NB4 (cell line): ENCODE measurements around the gene AGAP1.
A peak's percentile ranks its signal among the peaks of the same experiment; 100 is the strongest.

Experiments used
- DNase-seq: peaks from one replicate; pipeline ENCODE4 v3.0.0; 2010; ENCODE audit warnings: low read depth
- H3K4me3 ChIP-seq: one replicate; pipeline ENCODE4 v1.5.1; 2011; ENCODE audit warnings: mild to moderate bottlenecking, low read depth, low read length, moderate library complexity
- CTCF ChIP-seq: IDR thresholded peaks from one replicate; pipeline ENCODE4 v1.5.1; 2012; ENCODE audit warnings: low read depth, low read length
- MAX ChIP-seq: IDR thresholded peaks from 2 replicates; pipeline ENCODE4 v1.6.1; 2011; ENCODE audit warnings: low read depth, low read length
- MYC ChIP-seq: IDR thresholded peaks from 2 replicates; pipeline ENCODE4 v1.6.1; 2011; ENCODE audit warnings: low read depth, low read length
- POLR2A ChIP-seq: IDR thresholded peaks from 2 replicates; pipeline ENCODE4 v1.6.1; 2011; ENCODE audit warnings: mild to moderate bottlenecking; ENCODE audit not compliant: insufficient read length; ENCODE audit errors: extremely low read depth

Gene AGAP1

GRCh38 chr2:236012155-236012554 is 518.3 kb downstream of the AGAP1 start:
- DNase-seq, result peak; percentile 80
- no peak for TF ChIP-seq POLR2A
- TF ChIP-seq MAX, result no peak
- TF ChIP-seq CTCF, result no peak
- no peak for TF ChIP-seq MYC
- no peak overlapping the region for H3K4me3 ChIP-seq

DNA sequence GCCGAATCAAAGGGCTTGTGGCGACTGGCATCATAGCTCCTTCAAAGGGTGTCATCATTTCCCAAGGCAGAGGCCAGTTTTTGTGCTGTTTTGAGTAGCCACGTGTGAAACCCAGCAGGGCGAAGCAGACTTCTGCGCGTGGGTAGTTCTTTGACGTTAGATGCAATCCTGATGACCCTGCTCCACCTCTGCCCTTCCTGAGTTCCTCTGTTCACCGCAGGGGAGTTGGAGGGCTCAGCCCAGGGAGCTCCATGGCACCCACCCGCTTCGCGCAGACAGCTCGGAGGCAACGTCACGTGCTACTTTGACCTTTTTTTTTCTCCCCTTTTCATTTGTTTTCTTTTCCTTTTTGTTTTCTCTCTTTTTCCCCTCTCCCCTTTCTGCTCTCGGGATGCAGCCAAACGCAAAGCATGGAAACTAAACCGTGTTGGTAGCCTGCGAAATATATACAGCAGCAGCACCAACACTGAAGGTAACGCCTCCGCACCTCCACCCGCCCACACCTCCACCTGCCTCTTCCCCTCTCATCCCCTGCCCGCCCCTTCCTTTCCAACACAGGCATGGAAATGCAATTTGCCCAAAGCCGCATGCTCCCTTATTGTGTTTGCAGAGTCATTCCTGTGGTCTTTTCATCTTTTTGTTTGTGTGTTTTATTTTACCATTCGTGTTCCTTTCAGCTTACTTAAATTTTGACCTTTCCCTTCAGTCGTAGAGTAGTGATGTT is 520.7 kb downstream of the AGAP1 start:
- DNase-seq, result peak; percentile 29
- TF ChIP-seq POLR2A (no peak), CTCF (no peak), MYC (no peak), MAX (no peak)
- no peak overlapping the region for H3K4me3 ChIP-seq

DNA sequence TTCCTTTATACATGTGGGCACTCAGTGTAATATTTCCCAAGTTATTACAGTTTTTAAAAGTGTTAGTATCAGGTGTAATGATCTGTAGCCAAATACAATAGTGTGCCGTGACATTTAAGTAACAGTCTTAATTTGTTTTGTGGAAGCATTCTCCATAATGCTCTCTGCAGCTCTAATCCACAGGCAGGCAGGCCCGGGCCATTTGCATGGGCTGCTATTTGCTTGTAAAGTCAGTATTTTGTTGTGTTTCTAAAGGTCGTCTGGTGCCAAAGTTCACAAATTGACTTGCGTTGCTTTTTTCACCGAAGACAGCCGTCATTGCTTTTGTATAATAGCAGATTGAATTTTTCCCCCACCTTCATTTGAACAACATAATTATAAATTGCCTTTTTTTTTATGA is 521.3 kb downstream of the AGAP1 start:
- H3K4me3 ChIP-seq, result no peak overlapping the region
- no peak for DNase-seq

GRCh38 chr2:236016496-236016895 is 522.7 kb downstream of the AGAP1 start:
- no peak for TF ChIP-seq POLR2A
- no peak for TF ChIP-seq MAX
- TF ChIP-seq CTCF, result no peak
- no peak for DNase-seq

More for the DNA sequence above, 521.3 kb downstream of the AGAP1 start:
- TF ChIP-seq MAX (no peak), POLR2A (no peak)

GRCh38 chr2:236017446-236017845 is 523.6 kb downstream of the AGAP1 start:
- no peak overlapping the region for H3K4me3 ChIP-seq
- no peak for TF ChIP-seq MYC
- TF ChIP-seq POLR2A, result no peak
- no peak for TF ChIP-seq MAX
- DNase-seq, result no peak

More at GRCh38 chr2:236016496-236016895, 522.7 kb downstream of the AGAP1 start:
- no peak overlapping the region for H3K4me3 ChIP-seq

GRCh38 chr2:236019434-236019833 is 525.6 kb downstream of the AGAP1 start:
- no peak for DNase-seq
- H3K4me3 ChIP-seq, result no peak overlapping the region
- TF ChIP-seq CTCF (no peak), MYC (no peak), POLR2A (no peak), MAX (no peak)
